Inflammatory macrophage treated with lipopolysaccharide for 4 hours (primary cell): Measurements from ENCODE around the gene GPR78.
"Not testable (repeated sequence)": the region's sequence is repeated elsewhere in the genome, so short reads cannot be mapped to it uniquely, and the experiment has no call there.

ENCODE experiments used
- DNase-seq: peaks from one replicate; pipeline ENCODE4 v3.0.0-alpha.2; 2020

Gene GPR78

GRCh38 chr4:8618421-8618820, 38.2 kb downstream of the GPR78 start:
- DNase-seq = no peak

GRCh38 chr4:8618961-8619720, 38.9 kb downstream of the GPR78 start:
- no peak for DNase-seq

GRCh38 chr4:8621135-8621534, 40.9 kb downstream of the GPR78 start:
- DNase-seq = not testable (repeated sequence)

GRCh38 chr4:8624601-8625272, 44.5 kb downstream of the GPR78 start:
- DNase-seq = not testable (repeated sequence)

- DNase-seq = not testable (repeated sequence)
These were observed 50.2 kb downstream of the GPR78 start for GRCh38 chr4:8630240-8630905.

GRCh38 chr4:8631896-8632295, 51.7 kb downstream of the GPR78 start:
- not testable (repeated sequence) for DNase-seq

GRCh38 chr4:8634773-8635172, 54.6 kb downstream of the GPR78 start:
- DNase-seq = not testable (repeated sequence)

GRCh38 chr4:8635897-8636554, 55.8 kb downstream of the GPR78 start:
- DNase-seq = not testable (repeated sequence)
